GM12891 (cell line): ENCODE results near the gene GMNN.

Source experiments
- DNase-seq: peaks from one replicate; pipeline ENCODE4 v3.0.0; 2011; ENCODE audit warnings: low spot score; ENCODE audit not compliant: insufficient read length
- FAIRE-seq: peaks from 2 replicates; lab custom pipeline; 2011; peaks lifted over from hg19 to GRCh38; lab: Jason Lieb, UNC
- PAX5 ChIP-seq: IDR thresholded peaks from 2 replicates; pipeline ENCODE4 v1.6.1; 2011; ENCODE audit warnings: low read length, moderate library complexity, mild to moderate bottlenecking; ENCODE audit not compliant: insufficient read depth, severe bottlenecking
- POLR2A ChIP-seq: IDR thresholded peaks from 2 replicates; pipeline ENCODE4 v1.6.1; 2011; ENCODE audit warnings: low read depth, low read length, control low read depth
- POLR2AphosphoS5 ChIP-seq: IDR thresholded peaks from 2 replicates; pipeline ENCODE4 v1.6.1; 2011; ENCODE audit warnings: low read depth, low read length, control low read depth
- POU2F2 ChIP-seq: IDR thresholded peaks from 2 replicates; pipeline ENCODE4 v1.6.1; 2011; ENCODE audit warnings: low read depth, mild to moderate bottlenecking, control low read depth, low read length, moderate library complexity
- SPI1 ChIP-seq: IDR thresholded peaks from 2 replicates; pipeline ENCODE4 v1.6.1; 2011; ENCODE audit warnings: low read depth, low read length, control low read depth
- TAF1 ChIP-seq: IDR thresholded peaks from 2 replicates; pipeline ENCODE4 v1.6.1; 2011; ENCODE audit warnings: low read depth, low read length, control low read depth

Gene GMNN

GRCh38 chr6:24799541-24799915 is 24.8 kb downstream of the GMNN start:
- no peak for TF ChIP-seq POLR2A
- TF ChIP-seq PAX5 = no peak
- TF ChIP-seq TAF1 = no peak
- TF ChIP-seq POU2F2 = no peak
- no peak for TF ChIP-seq SPI1
- no peak for TF ChIP-seq POLR2AphosphoS5
- FAIRE-seq = no peak
- DNase-seq = no peak

DNA sequence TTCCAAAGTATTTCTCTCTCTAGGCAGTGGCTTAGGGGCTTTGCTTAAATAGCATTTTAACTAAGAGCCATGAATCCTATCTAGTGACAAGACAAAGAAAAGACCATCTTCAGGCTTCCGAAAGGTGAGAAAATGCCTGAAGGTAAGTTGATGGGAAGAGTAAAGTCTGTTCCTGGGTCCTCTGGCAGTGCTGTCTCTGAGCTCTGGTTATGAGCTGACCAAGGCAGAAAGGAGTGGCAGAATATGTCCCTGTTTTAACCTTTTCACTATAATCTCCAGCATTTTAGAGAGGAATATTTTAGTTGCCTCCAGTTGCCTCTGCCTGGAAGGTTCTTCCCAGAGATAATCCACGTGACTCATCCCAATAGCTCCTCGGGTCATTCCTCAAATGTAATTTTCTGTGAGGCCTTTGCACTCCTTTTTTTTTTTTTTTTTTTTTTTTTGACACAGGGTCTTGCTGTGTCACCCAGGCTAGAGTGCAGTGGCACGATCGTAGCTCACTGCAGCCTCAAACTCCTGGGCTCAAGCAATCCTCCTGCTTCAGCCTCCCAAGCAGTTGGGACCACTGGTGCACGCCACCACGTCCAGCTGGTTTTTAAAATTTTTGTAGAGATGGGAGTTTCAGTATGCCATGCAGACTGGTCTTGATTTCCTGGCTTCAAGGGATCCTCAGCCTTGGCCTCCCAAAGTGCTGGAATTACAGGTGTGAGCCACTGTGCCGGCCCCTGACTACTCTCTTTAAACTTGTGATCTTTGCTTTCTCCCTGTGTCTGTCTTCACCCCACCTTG is 27.7 kb downstream of the GMNN start:
- TF ChIP-seq TAF1 = no peak
- no peak for TF ChIP-seq POLR2A
- no peak for TF ChIP-seq SPI1
- TF ChIP-seq POLR2AphosphoS5 = no peak
- no peak for TF ChIP-seq PAX5
- no peak for TF ChIP-seq POU2F2
- DNase-seq (no peak), FAIRE-seq (no peak)

DNA sequence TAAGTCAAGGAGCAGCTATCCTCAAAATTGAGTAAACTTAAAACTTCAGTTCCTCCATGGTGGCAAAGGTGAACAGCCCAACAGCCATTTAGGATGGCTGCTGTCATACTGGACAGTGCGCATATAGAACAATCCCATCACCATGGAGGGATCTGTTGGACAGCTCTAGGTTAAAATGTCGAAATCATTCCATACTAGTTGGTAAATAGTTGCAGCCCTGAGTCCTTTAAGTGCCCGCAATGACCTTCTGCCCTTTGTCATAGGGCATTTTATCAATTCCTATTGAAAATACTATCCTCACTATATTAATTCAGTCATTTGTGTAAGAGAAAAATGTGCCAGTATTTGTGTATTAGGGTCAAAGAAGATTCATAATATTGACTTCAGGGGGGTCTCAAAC is 32.8 kb downstream of the GMNN start:
- TF ChIP-seq TAF1 (no peak), POLR2AphosphoS5 (no peak), POU2F2 (no peak), PAX5 (no peak), POLR2A (no peak), SPI1 (no peak)
- DNase-seq (no peak), FAIRE-seq (no peak)

DNA sequence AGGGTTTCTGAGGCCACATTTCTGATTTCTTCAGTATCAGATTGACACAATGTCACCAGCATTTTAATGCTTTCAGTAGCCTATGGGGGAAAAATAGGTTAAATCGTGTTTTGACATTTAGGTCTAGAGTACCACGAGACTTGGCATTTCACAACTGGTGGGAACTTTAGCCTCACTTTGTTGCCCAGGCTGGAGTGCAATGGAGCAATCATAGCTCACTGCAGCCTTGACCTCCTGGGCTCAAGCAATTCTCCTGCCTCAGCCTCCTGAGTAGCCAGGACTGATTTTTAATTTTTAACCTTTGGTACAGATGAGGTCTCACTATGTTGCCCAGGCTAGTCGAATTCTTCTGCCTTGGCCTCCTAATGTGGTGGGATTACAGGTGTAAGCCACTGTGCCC is 35.0 kb downstream of the GMNN start:
- DNase-seq (no peak), FAIRE-seq (no peak)
- TF ChIP-seq POLR2A (no peak), POU2F2 (no peak), POLR2AphosphoS5 (no peak), PAX5 (no peak), SPI1 (no peak), TAF1 (no peak)

DNA sequence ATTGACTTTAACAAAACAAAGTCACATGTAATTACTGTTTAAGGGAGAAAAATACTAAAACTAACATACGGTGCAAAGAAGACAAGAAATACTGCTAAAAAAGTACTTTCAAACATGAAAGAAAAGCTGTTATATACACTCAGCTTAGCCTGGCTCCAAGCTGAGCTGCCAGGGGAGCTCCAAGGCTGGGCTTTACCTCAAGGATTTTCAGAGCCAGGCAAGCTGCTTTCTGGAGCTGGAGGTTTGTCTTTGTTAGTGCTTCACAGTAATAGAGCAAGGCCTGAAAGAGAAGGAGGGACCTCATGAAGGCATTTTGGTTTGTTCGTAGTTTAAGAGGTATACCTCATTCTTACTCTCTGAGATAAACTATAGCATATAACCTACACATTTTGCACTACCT is 43.6 kb downstream of the GMNN start:
- FAIRE-seq = no peak
- no peak for DNase-seq
- TF ChIP-seq TAF1 (no peak), POLR2AphosphoS5 (no peak), POU2F2 (no peak), PAX5 (no peak), POLR2A (no peak)

GRCh38 chr6:24821860-24822444 is 47.2 kb downstream of the GMNN start:
- TF ChIP-seq TAF1 = no peak
- TF ChIP-seq PAX5 = no peak
- TF ChIP-seq POLR2AphosphoS5 = no peak
- no peak for TF ChIP-seq POU2F2
- TF ChIP-seq SPI1 = no peak
- TF ChIP-seq POLR2A = no peak
- DNase-seq (no peak), FAIRE-seq (peak; percentile 28)

GRCh38 chr6:24822696-24823095 is 48.0 kb downstream of the GMNN start:
- FAIRE-seq (no peak), DNase-seq (no peak)
- TF ChIP-seq POLR2A = no peak
- TF ChIP-seq TAF1 = no peak
- TF ChIP-seq POU2F2 = no peak
- TF ChIP-seq PAX5 = no peak
- no peak for TF ChIP-seq POLR2AphosphoS5
- no peak for TF ChIP-seq SPI1

- DNase-seq = no peak
- TF ChIP-seq TAF1 (no peak), POLR2AphosphoS5 (no peak), POU2F2 (no peak), POLR2A (no peak), SPI1 (no peak), PAX5 (no peak)
Measured at GRCh38 chr6:24823185-24823584, 48.4 kb downstream of the GMNN start.

GRCh38 chr6:24824142-24824938 is 49.6 kb downstream of the GMNN start:
- FAIRE-seq = no peak

More at GRCh38 chr6:24823185-24823584, 48.4 kb downstream of the GMNN start:
- no peak for FAIRE-seq

More at GRCh38 chr6:24824142-24824938, 49.6 kb downstream of the GMNN start:
- DNase-seq = no peak
- TF ChIP-seq POLR2AphosphoS5 (no peak), TAF1 (no peak), SPI1 (no peak), POU2F2 (no peak), POLR2A (no peak), PAX5 (no peak)
